IgD-negative memory B cell (primary cell): ENCODE results near the gene PRICKLE2. TPM values are rescaled to one million over a fixed set of nuclear protein-coding genes. Genes with fewer than 3 reads are reported as not detected.

ENCODE experiments used
- H3K27ac Mint-ChIP-seq, 3 donors: one replicate each; pipeline ENCODE4 v1.8.0; 2020 to 2022; ENCODE audit warnings: mild to moderate bottlenecking in 3 of 3, mixed read lengths in 3 of 3, moderate library complexity in 1 of 3
- H3K27me3 Mint-ChIP-seq: one replicate; pipeline ENCODE4 v1.8.0; 2021; ENCODE audit warnings: mixed read lengths
- H3K36me3 Mint-ChIP-seq: one replicate; pipeline ENCODE4 v1.8.0; 2020; ENCODE audit warnings: mild to moderate bottlenecking, mixed read lengths
- H3K4me1 Mint-ChIP-seq, 3 donors: one replicate each; pipeline ENCODE4 v1.8.0; 2020 to 2022; ENCODE audit warnings: mixed read lengths in 3 of 3, mild to moderate bottlenecking in 1 of 3
- H3K4me3 Mint-ChIP-seq, 4 donors: one replicate each; pipeline ENCODE4 v1.8.0; 2020 to 2022; ENCODE audit warnings: mild to moderate bottlenecking in 4 of 4, mixed read lengths in 4 of 4, moderate library complexity in 3 of 4
- H3K9me3 Mint-ChIP-seq, 3 donors: one replicate each; pipeline ENCODE4 v1.8.0; 2020 to 2021; ENCODE audit warnings: mixed read lengths in 3 of 3, mild to moderate bottlenecking in 1 of 3
- polyA plus RNA-seq: library from polyadenylated mRNA; unstranded; fragments of 300-500 nt; fragmentation: Illumina TruSeq; gene quantifications from one replicate; pipeline ENCODE4 v1.2.3, GENCODE V29; 2021

PRICKLE2 gene
- polyA plus RNA-seq, 1 donor from 2014 or later = 0.73 TPM

DNA sequence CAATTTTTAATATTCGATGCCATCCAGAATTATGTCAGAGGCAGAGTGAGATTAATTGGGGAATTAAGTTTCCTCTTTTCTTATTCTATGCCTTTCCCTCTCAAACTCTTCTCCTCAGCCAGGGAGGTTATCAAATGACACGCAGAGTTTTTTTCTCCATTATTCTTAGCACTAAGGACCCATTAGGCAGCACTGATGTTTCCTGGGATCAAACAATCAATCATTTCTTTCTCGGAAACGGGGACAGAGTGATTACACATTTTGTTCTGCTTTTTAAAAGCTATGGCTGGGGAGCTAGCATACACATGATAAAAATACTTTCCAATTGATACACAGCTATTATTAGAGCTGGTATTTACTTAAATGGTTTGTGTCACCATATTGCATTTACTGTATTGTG, 166.7 kb downstream of the PRICKLE2 start:
- Mint-ChIP-seq H3K9me3 (no peaks in the 10 kb centered on the region), H3K27me3 (peaks cover 8% of the 10 kb centered on the region)

DNA sequence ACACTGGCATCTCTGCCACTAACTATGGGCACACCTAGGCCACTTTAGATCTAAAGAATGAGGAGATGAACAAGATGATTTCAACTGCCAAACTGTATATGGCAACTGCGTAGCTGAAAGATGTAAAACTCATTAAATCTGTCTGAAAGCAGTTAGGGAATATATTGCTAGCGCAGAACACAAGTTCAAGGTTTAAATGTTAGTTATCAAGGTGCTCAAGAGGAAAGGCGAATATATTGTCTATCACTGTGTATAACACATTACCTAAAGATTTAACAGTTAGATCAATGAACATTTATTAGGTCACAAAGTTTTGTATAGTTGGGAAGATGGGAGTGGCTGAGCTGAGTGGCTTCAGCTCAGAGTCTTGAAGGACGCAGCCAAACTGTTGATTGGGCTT, 168.0 kb downstream of the PRICKLE2 start:
- Mint-ChIP-seq H3K27me3 (peaks cover 8% of the 10 kb centered on the region), H3K4me1 (peaks cover 0 to 9% (median 3%) of the 10 kb centered on the region in 3 donors), H3K4me3 (no peak overlapping the region), H3K9me3 (no peaks in the 10 kb centered on the region), H3K27ac (no peak overlapping the region), H3K36me3 (peaks cover 5% of the 10 kb centered on the region)

More for the DNA sequence above, 166.7 kb downstream of the PRICKLE2 start:
- Mint-ChIP-seq H3K4me3 (no peak overlapping the region), H3K4me1 (peaks cover 0 to 9% (median 3%) of the 10 kb centered on the region in 3 donors), H3K27ac (no peak overlapping the region), H3K36me3 (peaks cover 5% of the 10 kb centered on the region)

DNA sequence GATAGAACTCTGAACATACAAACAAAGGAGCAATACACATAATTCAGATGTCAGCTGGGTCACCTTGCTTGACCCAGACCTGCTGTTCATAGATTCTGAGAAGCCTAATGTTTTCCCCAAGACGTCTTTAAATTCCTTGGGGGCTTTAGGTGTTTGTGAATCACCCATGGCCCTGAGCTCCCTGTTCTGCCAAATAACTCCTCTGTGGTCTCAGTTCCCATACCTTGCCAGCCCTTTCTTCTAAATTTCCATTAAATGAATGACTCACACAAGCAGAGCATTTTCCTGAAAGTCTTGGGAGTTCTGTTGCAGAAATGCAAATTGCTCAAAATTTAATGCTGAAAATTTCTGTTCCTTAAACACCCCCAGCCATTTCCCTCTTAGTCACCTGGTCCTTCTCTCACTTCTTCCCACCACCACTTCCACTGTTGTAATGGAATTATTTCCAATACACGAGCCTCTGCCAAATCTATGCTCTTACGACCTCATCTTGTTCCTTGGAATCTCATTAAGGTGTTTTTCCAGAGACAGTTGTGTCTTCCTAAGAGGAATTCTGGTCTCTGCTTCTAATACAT, 168.6 kb downstream of the PRICKLE2 start:
- Mint-ChIP-seq H3K27me3 (peaks cover 8% of the 10 kb centered on the region), H3K9me3 (no peaks in the 10 kb centered on the region), H3K4me3 (no peak overlapping the region), H3K36me3 (peaks cover 5% of the 10 kb centered on the region), H3K4me1 (peaks cover 0 to 9% (median 3%) of the 10 kb centered on the region in 3 donors), H3K27ac (no peak overlapping the region)

DNA sequence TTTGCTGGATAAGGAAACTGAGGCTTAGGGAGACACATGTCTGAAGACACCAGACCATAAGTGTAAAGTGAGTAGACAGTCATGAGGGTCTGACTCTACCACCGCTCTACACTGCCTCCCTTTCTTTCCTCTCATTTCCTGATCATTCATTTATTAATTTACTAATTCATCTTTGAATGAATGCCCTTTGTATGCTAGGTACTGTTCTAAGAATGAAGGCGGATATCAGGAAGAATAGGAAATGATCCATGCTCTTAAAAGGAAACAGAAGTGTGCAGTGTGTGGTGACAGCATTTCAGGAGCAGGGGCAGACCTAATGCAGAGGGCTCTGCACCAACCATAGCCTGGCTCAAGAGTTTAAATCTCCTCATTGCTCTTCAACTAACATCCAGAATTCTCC, 170.2 kb downstream of the PRICKLE2 start:
- H3K4me3 Mint-ChIP-seq = no peak overlapping the region
- peaks cover 8% of the 10 kb centered on the region for H3K27me3 Mint-ChIP-seq
- no peak overlapping the region for H3K27ac Mint-ChIP-seq
- peaks cover 4 to 14% (median 9%) of the 10 kb centered on the region in 3 donors for H3K4me1 Mint-ChIP-seq
- no peaks in the 10 kb centered on the region for H3K9me3 Mint-ChIP-seq
- H3K36me3 Mint-ChIP-seq = peaks cover 5% of the 10 kb centered on the region

DNA sequence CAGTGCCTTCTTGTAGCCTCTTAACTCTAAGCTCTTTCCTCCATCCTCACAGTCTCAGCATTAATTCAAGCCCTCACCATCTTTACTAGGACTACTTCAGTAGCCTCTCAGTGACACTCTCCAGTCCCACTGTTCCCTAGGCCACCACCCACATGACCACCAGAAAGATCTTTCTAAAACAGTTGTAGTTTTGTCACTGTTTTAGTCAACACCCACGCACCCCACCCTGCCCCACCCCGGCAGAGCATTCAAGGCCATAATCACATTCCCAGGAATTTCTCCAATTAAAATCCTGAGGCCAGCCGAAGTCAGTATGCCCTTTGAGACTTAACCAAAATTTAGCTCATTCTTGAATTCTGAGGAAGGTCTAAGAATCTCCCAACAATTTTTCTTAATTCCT, 170.8 kb downstream of the PRICKLE2 start:
- H3K4me3 Mint-ChIP-seq = no peak overlapping the region
- H3K27me3 Mint-ChIP-seq = peaks cover 8% of the 10 kb centered on the region
- H3K4me1 Mint-ChIP-seq = peaks cover 4 to 13% (median 8%) of the 10 kb centered on the region in 3 donors
- H3K27ac Mint-ChIP-seq = no peak overlapping the region
- H3K36me3 Mint-ChIP-seq = peaks cover 5% of the 10 kb centered on the region
- no peaks in the 10 kb centered on the region for H3K9me3 Mint-ChIP-seq

DNA sequence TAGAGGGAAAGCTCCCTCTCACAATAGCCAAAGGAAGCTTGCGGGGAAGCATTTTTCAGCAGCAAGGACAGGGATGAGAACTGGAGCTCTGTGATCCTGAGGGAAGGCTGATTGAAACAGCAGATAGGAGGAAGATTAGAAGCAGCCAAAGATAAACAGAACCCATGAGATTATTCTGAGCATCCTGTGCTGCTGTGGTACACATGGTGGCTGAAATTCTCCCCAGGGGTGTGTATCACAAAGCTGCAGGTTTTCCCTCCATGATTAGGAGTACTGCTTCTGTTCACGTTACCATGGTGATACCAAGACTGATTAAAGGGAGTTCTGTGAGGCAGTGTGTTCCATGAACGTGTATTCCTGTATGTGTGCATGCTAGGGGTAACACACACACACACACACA, 171.7 kb downstream of the PRICKLE2 start:
- Mint-ChIP-seq H3K27ac (no peak overlapping the region), H3K9me3 (no peaks in the 10 kb centered on the region), H3K36me3 (peaks cover 5% of the 10 kb centered on the region), H3K27me3 (peaks cover 11% of the 10 kb centered on the region), H3K4me3 (no peak overlapping the region), H3K4me1 (peaks cover 4 to 10% (median 6%) of the 10 kb centered on the region in 3 donors)

DNA sequence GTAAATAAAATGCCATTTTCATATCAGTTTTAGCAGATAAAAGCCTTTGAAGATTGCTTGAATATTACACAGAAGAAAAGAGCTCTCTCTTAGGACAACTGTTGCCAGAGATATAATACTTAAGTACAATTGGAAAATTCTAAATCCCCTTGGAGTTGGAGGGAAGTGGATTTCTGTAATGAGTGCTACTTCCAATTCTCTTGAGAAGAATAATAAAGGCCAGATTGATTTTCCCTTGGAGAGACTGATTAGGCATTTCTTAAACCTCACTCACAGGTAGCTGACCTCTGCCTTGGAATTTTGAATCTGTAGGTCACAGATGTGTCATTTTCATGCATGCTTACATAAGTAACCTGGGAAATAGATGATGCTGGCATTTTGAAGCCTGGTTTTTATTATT, 172.1 kb downstream of the PRICKLE2 start:
- Mint-ChIP-seq H3K27me3 (peaks cover 11% of the 10 kb centered on the region), H3K36me3 (peaks cover 3% of the 10 kb centered on the region), H3K9me3 (no peaks in the 10 kb centered on the region), H3K4me1 (peaks cover 4 to 9% (median 6%) of the 10 kb centered on the region in 3 donors), H3K4me3 (no peak overlapping the region), H3K27ac (no peak overlapping the region)

DNA sequence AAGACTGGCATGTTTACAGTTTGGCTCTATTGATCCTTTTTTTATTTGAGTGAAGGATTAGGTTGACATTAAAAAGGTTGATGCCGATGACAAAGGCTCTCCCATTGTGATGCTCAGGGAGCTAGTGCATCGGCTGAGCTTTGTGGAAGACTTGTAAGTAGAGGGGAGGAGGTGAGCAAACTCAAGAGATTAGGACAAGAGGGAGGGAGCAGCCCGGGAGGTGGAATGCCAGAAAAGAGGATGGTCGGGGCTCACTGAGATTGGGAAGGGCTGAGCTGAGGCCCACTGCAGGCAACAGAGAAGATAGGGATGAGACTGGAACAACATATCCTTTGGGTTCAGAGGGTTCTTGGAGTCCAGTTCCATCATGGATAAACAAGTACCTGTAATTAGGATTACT, 175.4 kb downstream of the PRICKLE2 start:
- H3K4me3 Mint-ChIP-seq = no peak overlapping the region
- H3K4me1 Mint-ChIP-seq = peaks cover 4 to 7% (median 7%) of the 10 kb centered on the region in 3 donors
- H3K36me3 Mint-ChIP-seq = peaks cover 2% of the 10 kb centered on the region
- H3K9me3 Mint-ChIP-seq = peaks cover 0 to 3% (median 0%) of the 10 kb centered on the region in 3 donors
- H3K27ac Mint-ChIP-seq = no peak overlapping the region
- H3K27me3 Mint-ChIP-seq = peaks cover 9% of the 10 kb centered on the region

DNA sequence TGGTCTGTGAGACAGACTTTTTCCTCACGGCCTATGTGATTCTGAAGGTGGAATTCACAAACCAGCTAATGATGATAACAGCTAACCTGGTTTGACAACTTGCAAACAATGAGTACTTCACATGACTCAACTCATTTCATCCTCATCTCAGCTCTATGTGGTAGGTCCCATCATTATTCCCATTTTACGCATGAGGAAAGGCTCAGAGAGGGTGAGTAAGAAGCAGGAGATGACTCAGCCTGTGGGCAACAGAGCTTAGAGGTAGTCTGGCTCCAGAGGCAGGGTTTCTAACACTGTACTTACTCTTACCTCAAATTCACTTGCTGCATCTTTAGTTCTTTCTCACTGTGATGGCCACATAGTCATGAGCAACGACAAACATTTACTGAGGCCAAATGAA, 176.1 kb downstream of the PRICKLE2 start:
- H3K27me3 Mint-ChIP-seq = peaks cover 9% of the 10 kb centered on the region
- peak overlapping the region in 1 of 3 donors; percentile 62 for H3K27ac Mint-ChIP-seq
- no peaks in the 10 kb centered on the region for H3K36me3 Mint-ChIP-seq
- no peak overlapping the region for H3K4me3 Mint-ChIP-seq
- H3K4me1 Mint-ChIP-seq = peaks cover 4 to 7% (median 7%) of the 10 kb centered on the region in 3 donors
- peaks cover 0 to 3% (median 0%) of the 10 kb centered on the region in 3 donors for H3K9me3 Mint-ChIP-seq

DNA sequence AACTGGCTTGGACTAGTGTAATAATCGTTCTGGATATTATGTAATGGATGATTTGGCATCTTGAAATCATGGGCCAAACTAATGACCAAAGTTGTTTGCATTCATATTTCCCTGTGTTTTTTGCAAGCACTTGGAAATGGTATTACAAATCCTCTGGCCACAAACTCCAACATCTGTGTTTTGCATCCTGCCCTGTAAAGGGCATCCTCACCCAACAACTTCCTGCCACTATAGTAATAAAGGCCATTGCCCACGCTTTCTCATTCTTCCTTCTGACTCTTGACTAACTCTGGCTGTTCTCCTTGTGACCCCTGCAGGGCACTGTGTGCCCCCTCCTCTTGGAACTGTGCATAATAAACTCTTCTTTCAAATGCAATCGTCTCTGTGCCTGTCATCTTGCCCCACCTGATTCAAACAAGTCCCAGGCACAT, 176.6 kb downstream of the PRICKLE2 start:
- H3K36me3 Mint-ChIP-seq = no peaks in the 10 kb centered on the region
- peaks cover 4 to 8% (median 7%) of the 10 kb centered on the region in 3 donors for H3K4me1 Mint-ChIP-seq
- peaks cover 9% of the 10 kb centered on the region for H3K27me3 Mint-ChIP-seq

DNA sequence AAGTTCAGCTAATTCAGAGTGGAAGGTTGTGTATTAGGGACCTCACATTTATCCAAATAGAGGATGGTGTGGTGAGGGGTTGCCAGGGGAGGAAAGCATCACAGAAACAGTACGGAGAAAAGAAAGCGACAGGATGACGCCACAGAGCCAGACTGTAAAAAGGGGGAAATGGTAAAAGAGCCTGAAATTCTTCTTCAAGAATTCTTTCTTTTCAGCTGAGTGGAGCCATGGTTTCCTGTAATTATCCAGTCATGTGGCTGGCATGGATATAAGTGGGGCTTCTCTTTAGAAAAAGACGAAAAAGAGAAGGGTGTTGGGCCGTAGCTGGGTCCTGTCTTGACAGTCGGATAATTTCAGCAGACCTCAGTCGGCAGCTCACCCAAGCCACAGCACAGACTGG, 177.5 kb downstream of the PRICKLE2 start:
- Mint-ChIP-seq H3K27ac (peak overlapping the region in 1 of 3 donors; percentile 49), H3K4me1 (peaks cover 4 to 8% (median 7%) of the 10 kb centered on the region in 3 donors), H3K36me3 (no peaks in the 10 kb centered on the region), H3K27me3 (peaks cover 11% of the 10 kb centered on the region), H3K9me3 (peaks cover 0 to 3% (median 0%) of the 10 kb centered on the region in 3 donors), H3K4me3 (no peak overlapping the region)

More for the DNA sequence above, 176.6 kb downstream of the PRICKLE2 start:
- peak overlapping the region in 1 of 3 donors; percentile 62 for H3K27ac Mint-ChIP-seq
- no peak overlapping the region for H3K4me3 Mint-ChIP-seq
- H3K9me3 Mint-ChIP-seq = peaks cover 0 to 3% (median 0%) of the 10 kb centered on the region in 3 donors

DNA sequence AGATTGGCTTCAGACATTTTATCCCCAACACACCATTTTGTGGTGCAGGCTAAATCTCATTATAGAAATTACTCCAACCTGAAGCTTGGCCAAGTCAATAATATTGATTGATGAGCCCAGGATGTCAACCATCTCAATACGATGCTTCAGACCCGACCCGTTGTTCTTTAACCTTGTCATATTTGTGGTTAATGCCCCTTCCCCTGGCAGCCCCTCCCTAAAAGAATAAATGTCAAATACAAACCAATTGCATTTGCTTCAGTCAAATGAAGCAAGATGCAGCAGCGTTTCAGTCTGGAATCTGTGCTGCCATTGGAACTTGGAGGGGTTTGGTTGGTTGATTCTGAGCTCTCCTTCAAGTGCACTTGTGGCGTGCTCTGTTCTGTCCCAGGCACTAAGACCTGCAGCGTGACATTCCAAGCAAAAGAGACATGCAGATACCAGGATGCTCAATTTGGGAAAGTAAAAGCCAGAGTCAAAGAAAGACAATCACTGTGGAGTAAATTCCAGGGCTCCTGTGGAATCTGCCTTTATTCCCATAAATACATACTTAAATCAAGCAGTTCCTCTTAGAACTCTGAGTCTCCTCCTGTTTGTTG, 178.2 kb downstream of the PRICKLE2 start:
- H3K4me1 Mint-ChIP-seq = peaks cover 4 to 8% (median 7%) of the 10 kb centered on the region in 3 donors
- peak overlapping the region in 1 of 3 donors; percentile 49 for H3K27ac Mint-ChIP-seq
- peaks cover 11% of the 10 kb centered on the region for H3K27me3 Mint-ChIP-seq
- H3K36me3 Mint-ChIP-seq = no peaks in the 10 kb centered on the region
- peaks cover 0 to 3% (median 0%) of the 10 kb centered on the region in 3 donors for H3K9me3 Mint-ChIP-seq
- no peak overlapping the region for H3K4me3 Mint-ChIP-seq

DNA sequence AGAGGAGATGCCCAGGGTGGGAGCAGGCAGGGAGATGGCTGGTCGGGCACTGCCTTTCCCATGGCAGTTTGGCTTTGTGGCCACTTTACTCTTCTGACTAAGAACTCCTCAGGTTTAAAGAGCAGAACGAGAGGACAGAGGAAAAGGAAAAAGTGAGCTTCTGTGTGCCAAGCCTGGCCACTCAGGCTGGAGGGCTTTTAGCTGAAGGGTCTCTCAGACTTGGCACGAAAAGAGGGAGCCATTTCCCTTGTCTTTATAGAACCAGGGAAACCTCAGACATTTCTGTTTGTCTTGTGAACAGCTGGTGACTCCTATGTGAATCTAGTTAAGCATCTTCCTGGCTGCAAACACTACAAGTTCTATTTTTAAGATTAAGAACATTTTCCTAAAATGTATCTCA, 178.7 kb downstream of the PRICKLE2 start:
- Mint-ChIP-seq H3K4me1 (peaks cover 4 to 8% (median 7%) of the 10 kb centered on the region in 3 donors), H3K9me3 (peaks cover 0 to 3% (median 0%) of the 10 kb centered on the region in 3 donors), H3K27me3 (peaks cover 11% of the 10 kb centered on the region), H3K36me3 (no peaks in the 10 kb centered on the region), H3K27ac (no peak overlapping the region), H3K4me3 (no peak overlapping the region)

DNA sequence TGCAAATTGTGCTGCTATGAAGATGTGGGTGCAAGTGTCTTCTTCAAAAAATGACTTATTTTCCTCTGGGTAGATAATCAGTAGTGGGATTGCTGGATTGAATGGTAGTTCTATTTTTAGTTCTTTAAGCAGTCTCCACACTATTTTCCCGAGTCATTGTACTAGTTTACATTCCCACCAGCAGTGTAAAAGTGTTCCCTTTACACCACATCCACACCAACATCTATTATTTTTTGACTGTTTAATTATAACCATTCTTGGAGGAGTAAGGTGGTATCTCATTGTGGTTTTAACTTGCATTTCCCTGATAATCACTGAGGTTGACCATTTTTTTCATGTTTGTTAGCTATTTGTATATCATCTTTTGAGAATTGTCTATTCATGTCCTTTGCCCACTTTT, 182.3 kb downstream of the PRICKLE2 start:
- H3K27ac Mint-ChIP-seq = no peak overlapping the region
- H3K4me3 Mint-ChIP-seq = no peak overlapping the region
- H3K27me3 Mint-ChIP-seq = peaks cover 11% of the 10 kb centered on the region
- no peaks in the 10 kb centered on the region for H3K36me3 Mint-ChIP-seq
- peaks cover 21 to 26% (median 25%) of the 10 kb centered on the region in 3 donors for H3K4me1 Mint-ChIP-seq
- H3K9me3 Mint-ChIP-seq = peaks cover 0 to 3% (median 0%) of the 10 kb centered on the region in 3 donors
